ENCODE results near the gene OPN5.
"Not testable (repeated sequence)": the region's sequence is repeated elsewhere in the genome, so short reads cannot be mapped to it uniquely, and the experiment has no call there.

The OPN5 gene

DNA sequence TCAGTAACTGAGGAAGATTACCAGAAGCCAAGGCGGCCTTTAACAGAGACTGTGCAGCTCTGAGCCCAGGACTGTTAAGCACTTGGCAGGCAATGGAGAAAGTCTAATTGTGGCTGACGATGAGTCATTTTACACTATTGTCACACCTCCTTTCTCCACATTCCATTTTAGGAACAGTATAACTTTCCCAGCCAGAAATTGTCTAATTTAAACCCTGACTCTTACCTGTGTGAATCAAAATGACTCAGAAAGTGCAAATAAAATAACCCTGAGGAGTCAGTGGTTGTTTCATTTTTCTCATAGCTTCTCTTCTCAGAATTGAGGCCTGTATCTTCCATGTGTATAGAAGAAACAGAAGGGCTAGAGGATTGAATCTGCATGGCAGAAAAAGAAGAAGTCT, 40.0 kb upstream of the OPN5 start:
- DNase-seq (ENCODE audit: low read depth in 2 of 2), result peak; percentile 33 to 48
- no peak overlapping the region for H3K4me3 ChIP-seq (replicated peaks in 1 of 2; ENCODE audit: low read depth in 2 of 2, low read length in 2 of 2)
- TF ChIP-seq, protein P1, sequence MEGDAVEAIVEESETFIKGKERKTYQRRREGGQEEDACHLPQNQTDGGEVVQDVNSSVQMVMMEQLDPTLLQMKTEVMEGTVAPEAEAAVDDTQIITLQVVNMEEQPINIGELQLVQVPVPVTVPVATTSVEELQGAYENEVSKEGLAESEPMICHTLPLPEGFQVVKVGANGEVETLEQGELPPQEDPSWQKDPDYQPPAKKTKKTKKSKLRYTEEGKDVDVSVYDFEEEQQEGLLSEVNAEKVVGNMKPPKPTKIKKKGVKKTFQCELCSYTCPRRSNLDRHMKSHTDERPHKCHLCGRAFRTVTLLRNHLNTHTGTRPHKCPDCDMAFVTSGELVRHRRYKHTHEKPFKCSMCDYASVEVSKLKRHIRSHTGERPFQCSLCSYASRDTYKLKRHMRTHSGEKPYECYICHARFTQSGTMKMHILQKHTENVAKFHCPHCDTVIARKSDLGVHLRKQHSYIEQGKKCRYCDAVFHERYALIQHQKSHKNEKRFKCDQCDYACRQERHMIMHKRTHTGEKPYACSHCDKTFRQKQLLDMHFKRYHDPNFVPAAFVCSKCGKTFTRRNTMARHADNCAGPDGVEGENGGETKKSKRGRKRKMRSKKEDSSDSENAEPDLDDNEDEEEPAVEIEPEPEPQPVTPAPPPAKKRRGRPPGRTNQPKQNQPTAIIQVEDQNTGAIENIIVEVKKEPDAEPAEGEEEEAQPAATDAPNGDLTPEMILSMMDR (IDR thresholded peaks at IDR 0.05; ENCODE audit: low read depth, low read length), result no peak

DNA sequence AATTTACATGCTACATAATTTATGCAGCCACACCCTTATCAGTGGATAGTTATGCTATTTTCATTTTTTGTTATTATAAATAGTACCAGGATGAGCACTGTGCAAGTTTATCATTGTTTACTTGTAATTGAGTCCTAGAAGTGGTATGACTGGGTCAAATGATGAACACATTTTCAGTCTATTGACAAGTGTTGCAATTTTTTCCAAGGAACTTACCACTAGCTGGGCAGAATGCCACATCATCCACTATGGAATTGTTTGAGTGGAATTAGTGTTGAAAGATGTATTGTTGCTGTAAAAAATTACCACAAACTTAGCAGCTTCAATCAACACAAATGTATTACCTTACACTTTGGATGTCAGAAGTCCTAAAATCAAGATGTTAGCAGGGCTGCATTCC, 38.1 kb upstream of the OPN5 start:
- DNase-seq (ENCODE audit: low read depth in 2 of 2), result peak; percentile 17 to 72
- H3K4me3 ChIP-seq (replicated peaks in 1 of 2; ENCODE audit: low read depth in 2 of 2, low read length in 2 of 2), result no peak overlapping the region
- TF ChIP-seq, protein P1 (IDR thresholded peaks at IDR 0.05; ENCODE audit: low read depth, low read length), result no peak

DNA sequence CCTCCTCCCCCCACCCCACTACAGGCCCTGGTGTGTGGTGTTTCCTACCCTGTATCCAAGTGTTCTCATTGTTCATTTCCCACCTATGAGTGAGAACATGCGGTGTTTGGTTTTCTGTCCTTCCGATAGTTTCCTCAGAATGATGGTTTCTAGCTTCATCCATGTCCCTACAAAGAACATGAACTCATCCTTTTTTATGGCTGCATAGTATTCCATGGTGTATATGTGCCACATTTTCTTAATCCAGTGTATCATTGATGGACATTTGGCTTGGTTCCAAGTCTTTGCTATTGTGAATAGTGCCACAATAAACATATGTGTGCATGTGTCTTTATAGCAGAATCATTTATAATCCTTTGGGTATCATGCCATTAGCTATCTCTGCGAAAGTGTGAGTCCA, 36.6 kb upstream of the OPN5 start:
- not testable (repeated sequence) for H3K4me3 ChIP-seq (replicated peaks in 1 of 2; ENCODE audit: low read depth in 2 of 2, low read length in 2 of 2); DNase-seq (ENCODE audit: low read depth in 2 of 2)

DNA sequence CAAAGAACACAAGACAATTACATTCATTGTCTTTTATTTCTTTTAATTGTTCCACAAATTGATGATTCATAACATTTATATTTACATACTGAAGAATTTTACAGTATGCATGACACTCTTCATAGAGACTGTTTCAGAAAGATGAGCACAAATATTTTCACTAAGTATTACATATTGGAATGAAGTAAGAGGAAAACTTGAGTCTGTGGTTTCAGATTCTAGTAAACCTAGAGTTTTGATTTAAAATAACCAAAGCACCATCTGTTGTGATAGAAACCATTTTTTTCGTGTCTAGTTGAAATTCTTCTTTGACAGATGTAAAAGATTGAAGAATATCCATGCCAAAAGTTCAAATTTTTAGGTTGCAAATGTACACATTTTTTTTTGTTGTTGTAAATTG, 32.1 kb upstream of the OPN5 start:
- TF ChIP-seq, protein P1 (IDR thresholded peaks at IDR 0.05; ENCODE audit: low read depth, low read length), result no peak
- no peak overlapping the region for H3K4me3 ChIP-seq (replicated peaks in 1 of 2; ENCODE audit: low read depth in 2 of 2, low read length in 2 of 2)
- no peak for DNase-seq (ENCODE audit: low read depth in 2 of 2)

DNA sequence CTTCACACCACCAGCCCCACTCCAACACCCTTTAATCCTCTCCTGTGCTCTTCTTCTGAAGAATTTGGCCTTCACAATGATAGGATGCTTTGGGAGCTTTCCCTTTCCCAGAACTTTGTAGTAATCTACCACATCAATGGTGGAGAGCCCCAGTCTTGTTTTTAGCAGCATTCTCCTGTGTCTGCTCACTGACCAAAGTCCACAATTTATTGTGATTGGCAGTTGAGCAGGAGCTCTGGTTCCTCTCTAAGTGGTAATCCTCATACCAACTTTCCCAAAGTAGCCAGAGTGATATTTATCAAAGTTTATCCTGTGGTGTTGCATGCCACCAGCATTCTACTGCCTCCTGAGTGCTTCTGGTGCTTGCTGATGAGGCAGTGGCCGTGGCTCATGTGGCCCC, 29.0 kb upstream of the OPN5 start:
- DNase-seq (ENCODE audit: low read depth in 2 of 2), result no peak
- H3K4me3 ChIP-seq (replicated peaks in 1 of 2; ENCODE audit: low read depth in 2 of 2, low read length in 2 of 2), result no peak overlapping the region
- TF ChIP-seq, protein P1 (IDR thresholded peaks at IDR 0.05; ENCODE audit: low read depth, low read length), result no peak

DNA sequence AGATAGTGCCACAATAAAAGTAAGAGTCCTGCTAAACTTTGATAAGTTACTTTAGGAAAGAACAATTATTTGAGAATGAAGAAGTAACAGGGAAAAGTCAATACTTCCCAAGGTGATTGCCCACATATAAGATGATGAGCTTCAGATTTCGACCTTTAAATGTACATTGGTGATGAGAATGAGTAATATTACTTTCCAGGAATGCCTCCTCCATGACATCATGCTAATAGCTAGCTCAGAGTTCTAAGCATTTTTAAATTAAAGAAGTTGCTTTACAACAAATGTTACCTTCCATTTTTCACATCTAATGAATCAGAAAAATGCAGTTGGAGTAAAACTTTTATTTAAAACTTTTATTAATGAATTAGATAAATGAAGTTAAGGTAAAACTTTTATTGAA, 22.5 kb upstream of the OPN5 start:
- DNase-seq (ENCODE audit: low read depth in 2 of 2), result peak in 1 of 2 donors; percentile 17
- TF ChIP-seq, protein P1 (IDR thresholded peaks at IDR 0.05; ENCODE audit: low read depth, low read length), result no peak
- H3K4me3 ChIP-seq (replicated peaks in 1 of 2; ENCODE audit: low read depth in 2 of 2, low read length in 2 of 2), result no peak overlapping the region

DNA sequence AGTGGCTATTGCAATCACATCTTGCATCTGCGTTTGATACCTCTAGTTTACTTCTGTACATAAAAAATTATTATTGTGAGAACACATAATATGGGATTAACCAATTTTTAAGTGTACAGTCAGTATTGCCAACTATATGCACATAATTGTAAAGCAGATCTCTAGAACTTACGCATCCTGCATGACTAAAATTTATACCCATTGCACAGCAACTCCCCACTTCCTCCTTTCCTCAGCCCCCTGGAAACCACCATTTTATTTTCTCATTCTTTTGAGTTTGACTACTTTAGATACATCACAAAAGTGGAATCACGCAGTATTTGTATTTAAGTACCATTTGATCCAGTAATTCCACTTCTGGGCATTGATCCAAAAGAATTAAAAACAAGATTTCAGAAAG, 19.3 kb upstream of the OPN5 start:
- TF ChIP-seq, protein P1 (IDR thresholded peaks at IDR 0.05; ENCODE audit: low read depth, low read length), result no peak
- H3K4me3 ChIP-seq (replicated peaks in 1 of 2; ENCODE audit: low read depth in 2 of 2, low read length in 2 of 2), result no peak overlapping the region
- no peak for DNase-seq (ENCODE audit: low read depth in 2 of 2)

Data from cardiac fibroblast (primary cell).